ENCODE measurements around the gene SPON1.

Gene SPON1

GRCh38 chr11:14245444-14245843, 282.9 kb downstream of the SPON1 start:
- Histone ChIP-seq H3F3A (ENCODE audit: insufficient read depth, low read length) (no peaks in the 10 kb centered on the region), H4K20me1 (ENCODE audit: insufficient read depth, low read length) (no peaks in the 10 kb centered on the region), H3K4me2 (ENCODE audit: low read depth, low read length) (no peak overlapping the region), H3K79me2 (ENCODE audit: low read length) (no peaks in the 10 kb centered on the region), H2AFZ (ENCODE audit: low read length) (no peak overlapping the region), H3K27ac (ENCODE audit: low read length) (no peak overlapping the region), H3K9me3 (replicated peaks; ENCODE audit: insufficient read depth, low read length) (no peaks in the 10 kb centered on the region), H3K36me3 (replicated peaks; ENCODE audit: insufficient read depth, low read length) (no peaks in the 10 kb centered on the region), H3K27me3 (replicated peaks; ENCODE audit: insufficient read depth, low read length) (no peaks in the 10 kb centered on the region), H3K9me2 (replicated peaks; ENCODE audit: insufficient read depth, low read length) (no peaks in the 10 kb centered on the region), H3K9ac (ENCODE audit: low read length) (no peak overlapping the region), H3K4me3 (ENCODE audit: low read length) (no peak overlapping the region), H3K4me1 (ENCODE audit: low read length) (no peaks in the 10 kb centered on the region)
- no peak for DNase-seq
- TF ChIP-seq EZH2phosphoT487 (IDR thresholded peaks at IDR 0.05; ENCODE audit: low read length) (no peak), CTCF (IDR thresholded peaks at IDR 0.05; ENCODE audit: low read length) (no peak), EZH2 (optimal IDR thresholded peaks at IDR 0.05; ENCODE audit: low read depth, low read length) (no peak)

GRCh38 chr11:14248580-14248981, 286.1 kb downstream of the SPON1 start:
- no peak for DNase-seq
- Histone ChIP-seq H4K20me1 (ENCODE audit: insufficient read depth, low read length) (no peaks in the 10 kb centered on the region), H3K4me1 (ENCODE audit: low read length) (no peaks in the 10 kb centered on the region), H3K27me3 (replicated peaks; ENCODE audit: insufficient read depth, low read length) (no peaks in the 10 kb centered on the region), H3K4me3 (ENCODE audit: low read length) (no peak overlapping the region), H3F3A (ENCODE audit: insufficient read depth, low read length) (no peaks in the 10 kb centered on the region), H3K4me2 (ENCODE audit: low read depth, low read length) (no peak overlapping the region), H3K36me3 (replicated peaks; ENCODE audit: insufficient read depth, low read length) (no peaks in the 10 kb centered on the region), H3K27ac (ENCODE audit: low read length) (no peak overlapping the region), H3K79me2 (ENCODE audit: low read length) (no peaks in the 10 kb centered on the region), H2AFZ (ENCODE audit: low read length) (no peak overlapping the region), H3K9ac (ENCODE audit: low read length) (no peak overlapping the region), H3K9me3 (replicated peaks; ENCODE audit: insufficient read depth, low read length) (no peaks in the 10 kb centered on the region), H3K9me2 (replicated peaks; ENCODE audit: insufficient read depth, low read length) (no peaks in the 10 kb centered on the region)
- TF ChIP-seq CTCF (IDR thresholded peaks at IDR 0.05; ENCODE audit: low read length) (no peak), EZH2phosphoT487 (IDR thresholded peaks at IDR 0.05; ENCODE audit: low read length) (no peak), EZH2 (optimal IDR thresholded peaks at IDR 0.05; ENCODE audit: low read depth, low read length) (no peak)

- H3K27ac ChIP-seq (ENCODE audit: low read length) = no peak overlapping the region
- H3K4me1 ChIP-seq (ENCODE audit: low read length) = no peaks in the 10 kb centered on the region
- no peak overlapping the region for H3K9ac ChIP-seq (ENCODE audit: low read length)
- H3K27me3 ChIP-seq (replicated peaks; ENCODE audit: insufficient read depth, low read length) = no peaks in the 10 kb centered on the region
- H4K20me1 ChIP-seq (ENCODE audit: insufficient read depth, low read length) = no peaks in the 10 kb centered on the region
- H3K36me3 ChIP-seq (replicated peaks; ENCODE audit: insufficient read depth, low read length) = no peaks in the 10 kb centered on the region
- H3F3A ChIP-seq (ENCODE audit: insufficient read depth, low read length) = no peaks in the 10 kb centered on the region
- H3K4me3 ChIP-seq (ENCODE audit: low read length) = no peak overlapping the region
- H3K4me2 ChIP-seq (ENCODE audit: low read depth, low read length) = no peak overlapping the region
- no peaks in the 10 kb centered on the region for H3K9me3 ChIP-seq (replicated peaks; ENCODE audit: insufficient read depth, low read length)
- H3K79me2 ChIP-seq (ENCODE audit: low read length) = no peaks in the 10 kb centered on the region
- TF ChIP-seq EZH2 (optimal IDR thresholded peaks at IDR 0.05; ENCODE audit: low read depth, low read length) = no peak
- peak; percentile 89 for TF ChIP-seq CTCF (IDR thresholded peaks at IDR 0.05; ENCODE audit: low read length)
- TF ChIP-seq EZH2phosphoT487 (IDR thresholded peaks at IDR 0.05; ENCODE audit: low read length) = no peak
- H2AFZ ChIP-seq (ENCODE audit: low read length) = no peak overlapping the region
- peak; percentile 57 for DNase-seq
- H3K9me2 ChIP-seq (replicated peaks; ENCODE audit: insufficient read depth, low read length) = no peaks in the 10 kb centered on the region
Observed at GRCh38 chr11:14249121-14249963, 286.8 kb downstream of the SPON1 start.
